Activated CD8-positive, alpha-beta T cell treated with anti-CD3 and anti-CD28 coated beads for 36 hours (primary cell): ENCODE data around the gene ANKRD18A. TPM values are rescaled to one million over a fixed set of nuclear protein-coding genes. Genes with fewer than 3 reads are reported as not detected.

Experiments
- ATAC-seq: fragments of 200-7000 bp; cut with Tn5 transposase; one replicate; pipeline ENCODE4 v1.10.0; 2021; ENCODE audit warnings: mild to moderate bottlenecking, moderate library complexity
- CTCF ChIA-PET: fragments of 350-600 bp; sonication (Branson Sonifier 250); formaldehyde crosslinking; loops from one replicate; lab custom pipeline; 2021; ENCODE audit warnings: antibody characterized with exemption; lab: Charles Lee
- POLR2A ChIA-PET: fragments of 350-600 bp; sonication (Branson Sonifier 250); formaldehyde crosslinking; loops from one replicate; lab custom pipeline; 2021; ENCODE audit warnings: antibody characterized with exemption; lab: Charles Lee
- DNase-seq: peaks from one replicate; pipeline ENCODE4 v3.0.0-alpha.2; 2020
- H3K27ac Mint-ChIP-seq: one replicate; pipeline ENCODE4 v1.8.0; 2021; ENCODE audit warnings: mild to moderate bottlenecking, mixed read lengths
- H3K27me3 Mint-ChIP-seq: one replicate; pipeline ENCODE4 v1.8.0; 2021; ENCODE audit warnings: mixed read lengths
- H3K36me3 Mint-ChIP-seq: one replicate; pipeline ENCODE4 v1.8.0; 2021; ENCODE audit warnings: low read depth, mixed read lengths
- H3K4me1 Mint-ChIP-seq: one replicate; pipeline ENCODE4 v1.8.0; 2021; ENCODE audit warnings: low read depth, mixed read lengths
- H3K4me3 Mint-ChIP-seq: one replicate; pipeline ENCODE4 v1.8.0; 2021; ENCODE audit warnings: mild to moderate bottlenecking, moderate library complexity, mixed read lengths
- H3K9me3 Mint-ChIP-seq: one replicate; pipeline ENCODE4 v1.8.0; 2021; ENCODE audit warnings: mixed read lengths
- intact Hi-C: fragments of 100-400 bp; cut with micrococcal nuclease; formaldehyde crosslinking; loops from one replicate; pipeline ENCODE4 v1.10.0; 2022
- total RNA-seq, 2 experiments: library from RNA; stranded (reverse); gene quantifications; one replicate each; pipeline ENCODE4 v1.2.3, GENCODE V29; 2021
- TF ChIP-seq, protein P1 (sequence below): fragments of 200-600 bp; IDR thresholded peaks from one replicate; pipeline ENCODE4 v1.8.0; 2022; ENCODE audit warnings: antibody characterized with exemption, mild to moderate bottlenecking

ANKRD18A gene
- total RNA-seq, 2 experiments from 2014 or later: 0.85 to 2.3 TPM

DNA sequence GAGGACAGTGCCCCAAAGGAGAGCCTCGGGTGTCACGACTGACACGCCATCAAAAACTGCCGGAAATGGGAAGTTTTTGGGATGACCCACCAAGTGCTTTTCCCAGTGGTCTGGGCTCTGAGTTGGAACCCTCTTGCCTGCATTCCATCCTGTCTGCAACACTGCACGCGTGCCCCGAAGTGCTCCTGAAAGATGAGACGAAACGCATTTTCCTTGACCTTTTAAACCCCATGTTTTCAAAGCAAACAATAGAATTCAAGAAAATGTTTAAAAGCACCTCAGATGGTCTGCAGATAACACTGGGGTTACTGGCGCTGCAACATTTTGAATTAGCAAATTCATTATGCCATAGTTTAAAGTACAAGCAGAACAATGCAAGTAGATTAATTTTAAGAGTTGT lies 92.9 kb downstream of the ANKRD18A start:
- intact Hi-C loops: no loop called here
- TF ChIP-seq, protein P1, sequence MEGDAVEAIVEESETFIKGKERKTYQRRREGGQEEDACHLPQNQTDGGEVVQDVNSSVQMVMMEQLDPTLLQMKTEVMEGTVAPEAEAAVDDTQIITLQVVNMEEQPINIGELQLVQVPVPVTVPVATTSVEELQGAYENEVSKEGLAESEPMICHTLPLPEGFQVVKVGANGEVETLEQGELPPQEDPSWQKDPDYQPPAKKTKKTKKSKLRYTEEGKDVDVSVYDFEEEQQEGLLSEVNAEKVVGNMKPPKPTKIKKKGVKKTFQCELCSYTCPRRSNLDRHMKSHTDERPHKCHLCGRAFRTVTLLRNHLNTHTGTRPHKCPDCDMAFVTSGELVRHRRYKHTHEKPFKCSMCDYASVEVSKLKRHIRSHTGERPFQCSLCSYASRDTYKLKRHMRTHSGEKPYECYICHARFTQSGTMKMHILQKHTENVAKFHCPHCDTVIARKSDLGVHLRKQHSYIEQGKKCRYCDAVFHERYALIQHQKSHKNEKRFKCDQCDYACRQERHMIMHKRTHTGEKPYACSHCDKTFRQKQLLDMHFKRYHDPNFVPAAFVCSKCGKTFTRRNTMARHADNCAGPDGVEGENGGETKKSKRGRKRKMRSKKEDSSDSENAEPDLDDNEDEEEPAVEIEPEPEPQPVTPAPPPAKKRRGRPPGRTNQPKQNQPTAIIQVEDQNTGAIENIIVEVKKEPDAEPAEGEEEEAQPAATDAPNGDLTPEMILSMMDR: no peak
- DNase-seq: no peak
- Mint-ChIP-seq H3K4me3 (no peak overlapping the region), H3K27ac (no peak overlapping the region), H3K36me3 (peaks cover 2% of the 10 kb centered on the region), H3K27me3 (peaks cover 2% of the 10 kb centered on the region), H3K9me3 (peaks cover 7% of the 10 kb centered on the region), H3K4me1 (no peaks in the 10 kb centered on the region)
- ChIA-PET POLR2A (no interaction called here), CTCF (no interaction called here)
- no peak for ATAC-seq

DNA sequence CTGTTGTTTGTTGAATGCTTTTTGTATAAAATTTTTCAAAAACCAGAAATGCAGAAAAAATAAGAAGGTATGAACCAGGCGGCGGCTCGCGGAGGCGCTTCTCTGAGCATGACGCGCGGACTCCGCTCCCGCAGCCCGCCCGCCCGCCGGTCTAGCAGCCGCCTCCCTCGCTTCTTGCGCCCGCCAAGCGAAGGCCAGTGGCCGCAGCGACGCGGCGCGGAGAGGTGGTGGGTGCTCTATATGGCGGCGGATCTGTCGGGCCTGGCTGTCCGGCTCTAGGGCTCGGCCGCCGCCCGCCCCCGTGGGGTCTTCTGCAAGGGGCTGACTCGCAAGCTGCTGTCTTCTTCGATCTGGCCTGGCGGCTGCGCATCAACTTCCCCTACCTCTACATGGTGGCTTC lies 93.8 kb downstream of the ANKRD18A start:
- ATAC-seq (no peak), DNase-seq (no peak)
- Mint-ChIP-seq H3K4me1 (no peaks in the 10 kb centered on the region), H3K4me3 (no peak overlapping the region), H3K9me3 (peaks cover 5% of the 10 kb centered on the region), H3K36me3 (peaks cover 2% of the 10 kb centered on the region), H3K27me3 (peaks cover 2% of the 10 kb centered on the region), H3K27ac (no peak overlapping the region)
- TF ChIP-seq, protein P1: no peak
- ChIA-PET POLR2A (no interaction called here), CTCF (no interaction called here)
- intact Hi-C loops: no loop called here

DNA sequence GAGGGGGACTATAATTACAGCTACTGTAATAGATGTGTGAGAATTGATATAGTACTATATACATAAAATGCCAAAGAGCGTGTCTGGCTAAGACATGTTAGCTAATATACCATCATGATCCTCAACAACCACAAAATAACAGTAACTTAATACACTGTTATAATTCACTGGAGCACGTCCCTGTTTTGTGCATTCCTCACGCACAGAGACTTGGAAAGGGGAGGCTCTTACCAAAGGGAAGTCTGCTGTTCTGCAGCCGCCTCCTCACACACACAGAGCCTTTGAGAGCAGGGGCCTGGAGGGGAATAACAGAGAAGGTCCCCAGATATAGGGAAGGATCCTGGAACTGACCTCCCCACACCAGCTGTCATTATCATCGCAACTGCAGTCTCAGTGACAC lies 97.3 kb downstream of the ANKRD18A start:
- DNase-seq: no peak
- POLR2A ChIA-PET: no interaction called here
- H3K36me3 Mint-ChIP-seq: no peaks in the 10 kb centered on the region
- H3K4me1 Mint-ChIP-seq: no peaks in the 10 kb centered on the region
- no peak for ATAC-seq
- CTCF ChIA-PET: no interaction called here
- no peak overlapping the region for H3K4me3 Mint-ChIP-seq
- no peaks in the 10 kb centered on the region for H3K9me3 Mint-ChIP-seq
- peaks cover 2% of the 10 kb centered on the region for H3K27me3 Mint-ChIP-seq
- intact Hi-C loops: no loop called here
- TF ChIP-seq, protein P1: no peak
- no peak overlapping the region for H3K27ac Mint-ChIP-seq

DNA sequence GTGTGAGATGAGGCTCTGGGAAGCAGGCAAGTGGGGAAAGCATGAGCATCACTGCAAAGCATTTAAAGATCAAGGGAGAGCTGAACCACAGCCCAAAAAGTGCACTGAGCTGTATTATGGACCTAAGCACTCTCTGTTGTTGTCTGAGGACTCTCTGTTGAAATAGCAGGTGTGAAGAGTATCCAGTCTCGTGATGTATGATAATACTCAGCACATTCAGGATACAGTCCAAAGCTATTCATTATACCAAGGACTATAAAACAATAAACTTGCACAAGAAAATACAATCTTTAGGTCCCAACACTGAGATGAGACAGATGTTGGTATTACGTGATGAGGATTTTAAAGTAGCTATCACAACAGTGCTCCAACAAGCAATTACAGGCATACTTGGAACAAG lies 98.6 kb downstream of the ANKRD18A start:
- CTCF ChIA-PET: no interaction called here
- intact Hi-C loops: no loop called here
- ATAC-seq (no peak), DNase-seq (no peak)
- TF ChIP-seq, protein P1: no peak
- Mint-ChIP-seq H3K4me1 (no peaks in the 10 kb centered on the region), H3K9me3 (no peaks in the 10 kb centered on the region), H3K27me3 (peaks cover under 1% of the 10 kb centered on the region), H3K4me3 (no peak overlapping the region), H3K36me3 (no peaks in the 10 kb centered on the region), H3K27ac (no peak overlapping the region)
- POLR2A ChIA-PET: no interaction called here

Other genes starting within 250 kb of the ANKRD18A start
- gene ALDH1B1, start 227.9 kb downstream of the ANKRD18A start, total RNA-seq: 10 to 100 TPM; 23.9 to 26.5 TPM
- gene IGFBPL1, start 196.1 kb downstream of the ANKRD18A start, total RNA-seq: not detected
- gene FAM240B, start 99.5 kb upstream of the ANKRD18A start, total RNA-seq: not detected